Mesendoderm (in vitro differentiated cells): ENCODE data around the gene ARHGAP1.

ENCODE experiments used
- DNase-seq: peaks from one replicate; pipeline ENCODE4 v3.0.0; 2013
- H2AK5ac ChIP-seq: 2 replicates; pipeline ENCODE4 v1.6.1; 2013; ENCODE audit warnings: low read length, inconsistent platforms
- H2BK120ac ChIP-seq: 2 replicates; pipeline ENCODE4 v1.6.1; 2013; ENCODE audit warnings: low read depth, mild to moderate bottlenecking, low read length, moderate library complexity, mixed read lengths
- H2BK15ac ChIP-seq: replicated peaks from 2 replicates; pipeline ENCODE4 v1.6.1; 2013; ENCODE audit warnings: low read depth, mild to moderate bottlenecking, moderate library complexity
- H2BK5ac ChIP-seq: 2 replicates; pipeline ENCODE4 v1.6.1; 2013; ENCODE audit warnings: low read length, inconsistent platforms
- H3K18ac ChIP-seq: 2 replicates; pipeline ENCODE4 v1.6.1; 2013; ENCODE audit warnings: mild to moderate bottlenecking, low read length, mixed read lengths
- H3K23ac ChIP-seq: one replicate; pipeline ENCODE4 v1.6.1; 2013; ENCODE audit warnings: low read length
- H3K27ac ChIP-seq: 2 replicates; pipeline ENCODE4 v1.5.1; 2013; ENCODE audit warnings: low read depth, mild to moderate bottlenecking, inconsistent platforms, low read length, moderate library complexity
- H3K27me3 ChIP-seq: 2 replicates; pipeline ENCODE4 v1.6.1; 2013; ENCODE audit warnings: low read length, control low read depth, mild to moderate bottlenecking, inconsistent platforms; ENCODE audit not compliant: insufficient read depth, poor library complexity
- H3K36me3 ChIP-seq: 2 replicates; pipeline ENCODE4 v1.6.1; 2013; ENCODE audit warnings: low read length, inconsistent platforms; ENCODE audit not compliant: control insufficient read depth, insufficient read depth
- H3K4ac ChIP-seq: one replicate; pipeline ENCODE4 v1.6.1; 2013; ENCODE audit warnings: low read depth, mild to moderate bottlenecking, low read length, moderate library complexity
- H3K4me1 ChIP-seq: 2 replicates; pipeline ENCODE4 v1.6.1; 2013; ENCODE audit warnings: low read depth, low read length, inconsistent platforms; ENCODE audit not compliant: control insufficient read depth
- H3K4me2 ChIP-seq: 2 replicates; pipeline ENCODE4 v1.6.1; 2013; ENCODE audit warnings: low read length
- H3K4me3 ChIP-seq: 2 replicates; pipeline ENCODE4 v1.5.1; 2013; ENCODE audit warnings: mild to moderate bottlenecking, low read length
- H3K56ac ChIP-seq: one replicate; pipeline ENCODE4 v1.6.1; 2013; ENCODE audit warnings: low read length
- H3K79me1 ChIP-seq: 2 replicates; pipeline ENCODE4 v1.6.1; 2013; ENCODE audit warnings: low read length, inconsistent platforms
- H3K79me2 ChIP-seq: 2 replicates; pipeline ENCODE4 v1.6.1; 2013; ENCODE audit warnings: mild to moderate bottlenecking, low read length; ENCODE audit not compliant: control insufficient read depth, insufficient read depth
- H3K9ac ChIP-seq: 2 replicates; pipeline ENCODE4 v1.6.1; 2013; ENCODE audit warnings: low read length, inconsistent platforms
- H4K5ac ChIP-seq: one replicate; pipeline ENCODE4 v1.6.1; 2013; ENCODE audit warnings: low read length
- H4K8ac ChIP-seq: one replicate; pipeline ENCODE4 v1.6.1; 2013; ENCODE audit warnings: low read depth, mild to moderate bottlenecking, control low read depth, low read length, moderate library complexity
- WGBS: extraction: QIAGEN DNeasy Blood & Tissue Kit; methylation state at CpG from one replicate; pipeline ENCODE4 v1.1.7; 2013; ENCODE audit warnings: low lambda C conversion rate, missing lambda C conversion rate; ENCODE audit not compliant: insufficient coverage; ENCODE audit errors: extremely low coverage; 5-methylcytosine and 5-hydroxymethylcytosine counted together

The ARHGAP1 gene

GRCh38 chr11:46637546-46637945 lies 62.9 kb downstream of the ARHGAP1 start:
- no peak overlapping the region for H4K5ac ChIP-seq
- H2BK15ac ChIP-seq = no peak overlapping the region
- peaks cover 4% of the 10 kb centered on the region for H3K36me3 ChIP-seq
- no peak overlapping the region for H4K8ac ChIP-seq
- no peak overlapping the region for H3K18ac ChIP-seq
- H2AK5ac ChIP-seq = no peak overlapping the region
- H3K4me3 ChIP-seq = no peak overlapping the region
- no peaks in the 10 kb centered on the region for H3K4me1 ChIP-seq
- H3K79me1 ChIP-seq = no peaks in the 10 kb centered on the region
- H3K27ac ChIP-seq = no peak overlapping the region
- no peak overlapping the region for H2BK5ac ChIP-seq
- H3K4me2 ChIP-seq = no peak overlapping the region
- no peak overlapping the region for H3K23ac ChIP-seq
- H2BK120ac ChIP-seq = no peak overlapping the region
- WGBS = no CpG with 5 or more reads among the region's 5 CpGs
- no peaks in the 10 kb centered on the region for H3K79me2 ChIP-seq
- H3K4ac ChIP-seq = no peak overlapping the region
- no peaks in the 10 kb centered on the region for H3K27me3 ChIP-seq
- no peak for DNase-seq
- H3K56ac ChIP-seq = no peak overlapping the region
- H3K9ac ChIP-seq = no peak overlapping the region

GRCh38 chr11:46635557-46636139 lies 64.8 kb downstream of the ARHGAP1 start:
- Histone ChIP-seq H3K27me3 (no peaks in the 10 kb centered on the region), H4K5ac (no peak overlapping the region), H3K79me1 (peaks cover 2% of the 10 kb centered on the region), H3K4me1 (no peaks in the 10 kb centered on the region), H3K27ac (no peak overlapping the region), H2BK15ac (no peak overlapping the region), H3K4me2 (no peak overlapping the region), H4K8ac (no peak overlapping the region), H2BK120ac (no peak overlapping the region), H3K23ac (no peak overlapping the region), H3K36me3 (peaks cover 2% of the 10 kb centered on the region), H3K4ac (no peak overlapping the region), H3K4me3 (no peak overlapping the region), H2BK5ac (no peak overlapping the region), H3K9ac (no peak overlapping the region), H2AK5ac (no peak overlapping the region), H3K18ac (no peak overlapping the region), H3K79me2 (no peaks in the 10 kb centered on the region), H3K56ac (no peak overlapping the region)
- no peak for DNase-seq
- no CpG with 5 or more reads among the region's 5 CpGs for WGBS

- no peak overlapping the region for H2AK5ac ChIP-seq
- no peak overlapping the region for H3K4ac ChIP-seq
- H2BK5ac ChIP-seq = no peak overlapping the region
- H3K36me3 ChIP-seq = peaks cover 2% of the 10 kb centered on the region
- H4K8ac ChIP-seq = no peak overlapping the region
- no peak overlapping the region for H3K23ac ChIP-seq
- peaks cover 2% of the 10 kb centered on the region for H3K79me1 ChIP-seq
- H2BK120ac ChIP-seq = no peak overlapping the region
- H3K4me3 ChIP-seq = no peak overlapping the region
- H3K4me2 ChIP-seq = no peak overlapping the region
- H3K18ac ChIP-seq = no peak overlapping the region
- no peak overlapping the region for H2BK15ac ChIP-seq
- no peaks in the 10 kb centered on the region for H3K27me3 ChIP-seq
- no peak for DNase-seq
- no peak overlapping the region for H3K9ac ChIP-seq
- H3K4me1 ChIP-seq = no peaks in the 10 kb centered on the region
- no peaks in the 10 kb centered on the region for H3K79me2 ChIP-seq
- no peak overlapping the region for H3K56ac ChIP-seq
- no CpG with 5 or more reads among the region's 22 CpGs for WGBS
- no peak overlapping the region for H4K5ac ChIP-seq
- no peak overlapping the region for H3K27ac ChIP-seq
Measured at GRCh38 chr11:46633291-46634217, 66.9 kb downstream of the ARHGAP1 start.

GRCh38 chr11:46632502-46632901 lies 67.9 kb downstream of the ARHGAP1 start:
- Histone ChIP-seq H3K4me3 (no peak overlapping the region), H3K4me1 (no peaks in the 10 kb centered on the region), H3K4ac (no peak overlapping the region), H2AK5ac (no peak overlapping the region), H4K5ac (no peak overlapping the region), H3K36me3 (no peaks in the 10 kb centered on the region), H3K9ac (no peak overlapping the region), H2BK120ac (no peak overlapping the region), H3K79me1 (peaks cover 2% of the 10 kb centered on the region), H2BK15ac (no peak overlapping the region), H2BK5ac (no peak overlapping the region), H4K8ac (no peak overlapping the region), H3K56ac (no peak overlapping the region), H3K4me2 (no peak overlapping the region), H3K27me3 (no peaks in the 10 kb centered on the region), H3K79me2 (no peaks in the 10 kb centered on the region), H3K27ac (no peak overlapping the region), H3K23ac (no peak overlapping the region), H3K18ac (no peak overlapping the region)
- WGBS = no CpG with 5 or more reads among the region's 1 CpG
- DNase-seq = no peak

- no peak overlapping the region for H3K9ac ChIP-seq
- no peak overlapping the region for H3K4me3 ChIP-seq
- no peak overlapping the region for H3K56ac ChIP-seq
- H3K27ac ChIP-seq = no peak overlapping the region
- H3K18ac ChIP-seq = no peak overlapping the region
- peaks cover 2% of the 10 kb centered on the region for H3K79me1 ChIP-seq
- no CpG with 5 or more reads among the region's 2 CpGs for WGBS
- H4K8ac ChIP-seq = no peak overlapping the region
- no peaks in the 10 kb centered on the region for H3K36me3 ChIP-seq
- no peaks in the 10 kb centered on the region for H3K4me1 ChIP-seq
- no peak for DNase-seq
- no peak overlapping the region for H3K4me2 ChIP-seq
- H3K79me2 ChIP-seq = no peaks in the 10 kb centered on the region
- no peak overlapping the region for H3K23ac ChIP-seq
- no peak overlapping the region for H2AK5ac ChIP-seq
- no peak overlapping the region for H2BK15ac ChIP-seq
- H3K4ac ChIP-seq = no peak overlapping the region
- H3K27me3 ChIP-seq = no peaks in the 10 kb centered on the region
- H2BK120ac ChIP-seq = no peak overlapping the region
- no peak overlapping the region for H4K5ac ChIP-seq
- no peak overlapping the region for H2BK5ac ChIP-seq
Measured at GRCh38 chr11:46631676-46632075, 68.7 kb downstream of the ARHGAP1 start.
